Raji (cell line): ENCODE measurements around the gene SURF4.

ENCODE experiments used
- POLR2A ChIP-seq: IDR thresholded peaks from 2 replicates; pipeline ENCODE4 v1.6.1; 2011; ENCODE audit warnings: low read depth, low read length, control low read depth; ENCODE audit not compliant: insufficient read depth

Gene SURF4

GRCh38 chr9:133404454-133405002 is 28.7 kb upstream of the SURF4 start:
- TF ChIP-seq POLR2A: no peak

- TF ChIP-seq POLR2A: no peak
Measured at GRCh38 chr9:133403766-133404453, 28.1 kb upstream of the SURF4 start.

- TF ChIP-seq POLR2A: no peak
Measured at GRCh38 chr9:133402689-133403088, 26.8 kb upstream of the SURF4 start.

GRCh38 chr9:133401588-133401987 is 25.7 kb upstream of the SURF4 start:
- no peak for TF ChIP-seq POLR2A

GRCh38 chr9:133400292-133400691 is 24.4 kb upstream of the SURF4 start:
- no peak for TF ChIP-seq POLR2A

- TF ChIP-seq POLR2A: no peak
Measured at GRCh38 chr9:133397895-133398294, 22.0 kb upstream of the SURF4 start.

GRCh38 chr9:133397370-133397769 is 21.5 kb upstream of the SURF4 start:
- no peak for TF ChIP-seq POLR2A

GRCh38 chr9:133396952-133397351 is 21.1 kb upstream of the SURF4 start:
- TF ChIP-seq POLR2A: no peak

GRCh38 chr9:133394687-133395271 is 18.9 kb upstream of the SURF4 start:
- TF ChIP-seq POLR2A: no peak

GRCh38 chr9:133393399-133393798 is 17.5 kb upstream of the SURF4 start:
- no peak for TF ChIP-seq POLR2A

- no peak for TF ChIP-seq POLR2A
Measured at GRCh38 chr9:133390713-133391112, 14.9 kb upstream of the SURF4 start.

GRCh38 chr9:133389562-133389961 is 13.7 kb upstream of the SURF4 start:
- TF ChIP-seq POLR2A: no peak

- no peak for TF ChIP-seq POLR2A
Measured at GRCh38 chr9:133389025-133389557, 13.2 kb upstream of the SURF4 start.

- no peak for TF ChIP-seq POLR2A
Measured at GRCh38 chr9:133387680-133388079, 11.8 kb upstream of the SURF4 start.

GRCh38 chr9:133386338-133386737 is 10.5 kb upstream of the SURF4 start:
- no peak for TF ChIP-seq POLR2A

GRCh38 chr9:133385452-133385851 is 9.6 kb upstream of the SURF4 start:
- TF ChIP-seq POLR2A: no peak

- TF ChIP-seq POLR2A: no peak
Measured at GRCh38 chr9:133384736-133385321, 9.0 kb upstream of the SURF4 start.

GRCh38 chr9:133383438-133383837 is 7.6 kb upstream of the SURF4 start:
- TF ChIP-seq POLR2A: no peak
